Spleen (tissue), 11 donors: ENCODE results near the gene STX16. TPM values are rescaled to one million over a fixed set of nuclear protein-coding genes. Genes with fewer than 3 reads are reported as not detected.
"Not testable (repeated sequence)": the region's sequence is repeated elsewhere in the genome, so short reads cannot be mapped to it uniquely, and the experiment has no call there.

Experiments
- DNase-seq: peaks from one replicate; pipeline ENCODE4 v3.0.0-alpha.2; 2020
- H3K27ac ChIP-seq, 8 donors: fragments of 200-600 bp; sonication (generic) in 7 of 8; 1 replicate in 4 of 8; 2 replicates in 4 of 8; pipeline versions ENCODE4 v1.5.0 to v1.8.0; 2016 to 2021; ENCODE audit warnings: inconsistent platforms in 4 of 8, mild to moderate bottlenecking in 4 of 8, moderate library complexity in 1 of 8
- H3K27me3 ChIP-seq, 7 donors: fragments of 200-600 bp; sonication (generic) in 6 of 7; replicated peaks in 1 of 7; 1 replicate in 4 of 7; 2 replicates in 3 of 7; pipeline versions ENCODE4 v1.5.0 to v1.8.0; 2016 to 2021; ENCODE audit warnings: inconsistent platforms in 3 of 7, mild to moderate bottlenecking in 1 of 7
- H3K36me3 ChIP-seq, 6 donors: fragments of 200-600 bp; sonication (generic) in 5 of 6; 1 replicate in 4 of 6; 2 replicates in 2 of 6; pipeline versions ENCODE4 v1.5.0 to v1.8.0; 2016 to 2021; ENCODE audit warnings: inconsistent platforms in 2 of 6
- H3K4me1 ChIP-seq, 6 donors: fragments of 200-600 bp; sonication (generic) in 5 of 6; 1 replicate in 3 of 6; 2 replicates in 3 of 6; pipeline versions ENCODE4 v1.5.0 to v1.8.0; 2016 to 2021; ENCODE audit warnings: inconsistent platforms in 3 of 6
- H3K4me3 ChIP-seq, 8 donors: fragments of 200-600 bp; sonication (generic) in 7 of 8; 1 replicate in 4 of 8; 2 replicates in 4 of 8; pipeline versions ENCODE4 v1.5.0 to v1.8.0; 2016 to 2021; ENCODE audit warnings: inconsistent platforms in 4 of 8, mild to moderate bottlenecking in 4 of 8, moderate library complexity in 2 of 8
- H3K9me3 ChIP-seq, 8 donors: fragments of 200-600 bp; sonication (generic) in 7 of 8; 1 replicate in 4 of 8; 2 replicates in 4 of 8; pipeline versions ENCODE4 v1.5.0 to v1.8.0; 2016 to 2021; ENCODE audit warnings: inconsistent platforms in 4 of 8
- POLR2A ChIP-seq, 3 donors: fragments of 450-650 bp; IDR thresholded peaks; one replicate each; pipeline ENCODE4 v1.5.1; 2017; ENCODE audit warnings: antibody characterized with exemption in 3 of 3, mild to moderate bottlenecking in 1 of 3
- POLR2AphosphoS5 ChIP-seq, 3 donors: sonication (generic); formaldehyde crosslinking; IDR thresholded peaks; one replicate each; pipeline ENCODE4 v1.5.1; 2017; ENCODE audit warnings: antibody characterized with exemption in 3 of 3
- WGBS, 5 donors: extraction: QIAGEN DNeasy Blood & Tissue Kit in 3 of 5; methylation state at CpG; one replicate each; pipeline versions ENCODE4 v1.1.5 to v1.1.7; 2013 to 2018; 5-methylcytosine and 5-hydroxymethylcytosine counted together
- intact Hi-C: fragments of 100-400 bp; cut with DNase I; formaldehyde crosslinking; loops from one replicate; pipeline ENCODE4 v1.15.0; 2023; ENCODE audit warnings: low total_unique reads
- polyA plus RNA-seq, 3 donors: library from polyadenylated mRNA; stranded (reverse); fragments of 200-250 nt; gene quantifications; one replicate each; pipeline ENCODE4 v1.2.1, GENCODE V29; 2013
- total RNA-seq, 7 donors: library from RNA; depleted of rRNA in 3 of 7; stranded (reverse); fragments of >200 nt in 3 of 7; fragmentation: NEBNext Ultra II Directional in 4 of 7; extraction: Animal tissue kit (Norgen Biotek cat#: 25700) in 4 of 7; gene quantifications; one replicate each; pipeline versions ENCODE4 v1.1.0 to v1.2.1, GENCODE V29; 2016 to 2021
- TF ChIP-seq, protein P1 (sequence below), 11 experiments: fragments of 200-600 bp in 7 of 11; fragments of 450-650 bp in 4 of 11; sonication (generic) in 4 of 11; IDR thresholded peaks in 8 of 11; conservative IDR thresholded peaks in 3 of 11; 1 replicate in 7 of 11; 2 replicates in 4 of 11; pipeline versions ENCODE4 v1.4.0 to v1.8.0; 2016 to 2021; ENCODE audit warnings: antibody characterized with exemption in 11 of 11, inconsistent platforms in 4 of 11, mild to moderate bottlenecking in 1 of 11
- donor health status: healthy with polysubstance abuse.
- donor health status: DM: no; HTN: no; CAD: no; lungs with moderate emphysema.
- donor health status: DM: no; HTN: no; CAD: no.
- donor health status: Bipolar disorder and iron deficiency.
- donor health status: healthy.
- donor health status: DM: no; HTN: no; CAD: no.
- donor health status: DM: yes; HTN: yes; CAD: no.

STX16 gene
- total and polyA plus RNA-seq, 10 donors, result 34.4 to 105 (median 75.0) TPM

DNA sequence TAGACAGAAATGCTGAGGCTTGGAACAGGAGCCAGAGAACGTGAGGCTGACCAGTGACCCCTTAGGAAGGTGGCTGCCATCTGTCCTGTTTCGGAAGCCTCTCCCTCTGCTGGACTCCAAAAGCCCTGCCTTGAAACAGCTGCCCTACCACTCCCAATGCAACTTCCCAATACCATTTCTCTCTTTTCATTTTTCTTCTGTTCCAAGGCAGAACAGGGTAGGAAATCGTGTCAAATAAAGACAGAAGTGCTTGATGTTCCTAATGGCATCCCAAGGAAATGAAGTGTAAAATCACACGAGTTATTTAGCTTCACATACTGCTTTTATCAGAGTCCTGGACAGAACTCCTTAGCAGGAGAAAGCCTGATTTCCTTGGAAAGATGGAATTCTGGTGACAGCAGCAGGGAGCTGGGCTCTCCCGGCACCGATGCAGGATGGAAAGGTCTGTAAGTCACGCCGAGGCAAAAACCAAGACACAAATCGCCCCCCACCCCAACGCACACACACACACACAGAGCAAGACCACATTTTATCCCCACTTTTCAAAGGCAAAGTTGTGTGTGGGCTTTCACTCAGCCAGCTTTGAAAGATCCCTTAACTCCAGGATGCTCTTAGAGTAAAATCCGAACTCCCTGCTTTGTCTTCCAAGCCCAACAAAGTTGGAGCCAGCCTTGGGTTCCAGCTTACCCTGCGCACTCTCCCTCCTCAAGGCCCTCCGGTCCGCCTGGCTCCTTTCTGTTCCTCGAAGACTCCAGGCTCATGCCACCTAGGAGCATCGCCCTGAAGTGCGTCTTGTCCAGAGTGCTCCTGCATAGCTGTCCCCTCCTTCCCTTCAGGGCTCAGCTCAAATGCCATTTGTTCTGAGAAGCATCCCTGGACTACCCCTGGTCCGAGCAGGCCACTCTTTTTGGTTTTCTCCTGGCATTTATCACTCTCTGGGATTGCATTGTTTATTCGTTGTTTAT, 11.6 kb upstream of the STX16 start:
- DNase-seq, result no peak

DNA sequence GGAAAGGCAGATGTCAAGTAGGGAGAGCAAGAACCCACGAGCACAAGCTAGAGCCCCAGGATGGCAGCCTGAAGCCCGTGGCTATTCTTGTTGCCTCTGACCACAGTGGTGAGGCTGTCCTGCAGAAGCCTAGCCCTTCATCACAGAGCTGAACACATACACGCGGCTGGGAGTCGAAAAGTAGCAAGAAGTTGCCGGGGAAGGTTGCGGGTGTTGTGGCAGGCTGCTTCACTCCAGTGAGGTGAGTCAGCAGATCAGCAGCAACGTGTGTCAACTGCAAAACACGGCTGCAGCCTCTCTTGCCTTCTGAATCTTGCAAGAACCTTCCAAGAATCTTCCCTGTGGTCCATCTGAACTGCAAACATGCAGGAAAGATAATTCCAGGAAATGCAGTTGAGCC, 10.6 kb upstream of the STX16 start:
- intact Hi-C loops, result no loop called here
- TF ChIP-seq POLR2AphosphoS5 (IDR thresholded peaks at IDR 0.05), result no peak
- TF ChIP-seq, protein P1, sequence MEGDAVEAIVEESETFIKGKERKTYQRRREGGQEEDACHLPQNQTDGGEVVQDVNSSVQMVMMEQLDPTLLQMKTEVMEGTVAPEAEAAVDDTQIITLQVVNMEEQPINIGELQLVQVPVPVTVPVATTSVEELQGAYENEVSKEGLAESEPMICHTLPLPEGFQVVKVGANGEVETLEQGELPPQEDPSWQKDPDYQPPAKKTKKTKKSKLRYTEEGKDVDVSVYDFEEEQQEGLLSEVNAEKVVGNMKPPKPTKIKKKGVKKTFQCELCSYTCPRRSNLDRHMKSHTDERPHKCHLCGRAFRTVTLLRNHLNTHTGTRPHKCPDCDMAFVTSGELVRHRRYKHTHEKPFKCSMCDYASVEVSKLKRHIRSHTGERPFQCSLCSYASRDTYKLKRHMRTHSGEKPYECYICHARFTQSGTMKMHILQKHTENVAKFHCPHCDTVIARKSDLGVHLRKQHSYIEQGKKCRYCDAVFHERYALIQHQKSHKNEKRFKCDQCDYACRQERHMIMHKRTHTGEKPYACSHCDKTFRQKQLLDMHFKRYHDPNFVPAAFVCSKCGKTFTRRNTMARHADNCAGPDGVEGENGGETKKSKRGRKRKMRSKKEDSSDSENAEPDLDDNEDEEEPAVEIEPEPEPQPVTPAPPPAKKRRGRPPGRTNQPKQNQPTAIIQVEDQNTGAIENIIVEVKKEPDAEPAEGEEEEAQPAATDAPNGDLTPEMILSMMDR (IDR thresholded peaks at IDR 0.05 in 8 of 11, conservative IDR thresholded peaks at IDR 0.05 in 3 of 11), result no peak
- no peak for TF ChIP-seq POLR2A (IDR thresholded peaks at IDR 0.05)
- Histone ChIP-seq H3K36me3 (no peaks in the 10 kb centered on the region), H3K9me3 (no peaks in the 10 kb centered on the region), H3K4me1 (no peaks in the 10 kb centered on the region), H3K4me3 (no peak overlapping the region), H3K27me3 (peaks cover 0 to 41% (median 0%) of the 10 kb centered on the region in 7 donors), H3K27ac (no peak overlapping the region)
- WGBS, 5 donors, result 64 to 76% (median 69%) methylated on average over 9 of the region's 9 CpGs
- DNase-seq, result no peak

More for the DNA sequence above, 11.6 kb upstream of the STX16 start:
- 78 to 86% (median 80%) methylated on average over 18 to 19 of the region's 19 CpGs for WGBS, 5 donors
- Histone ChIP-seq H3K27ac (no peak overlapping the region), H3K36me3 (no peaks in the 10 kb centered on the region), H3K4me1 (peaks cover 0 to 7% (median 4%) of the 10 kb centered on the region in 6 donors), H3K4me3 (no peak overlapping the region), H3K9me3 (no peaks in the 10 kb centered on the region), H3K27me3 (peaks cover 0 to 49% (median 0%) of the 10 kb centered on the region in 7 donors)
- TF ChIP-seq, protein P1 (IDR thresholded peaks at IDR 0.05 in 8 of 11, conservative IDR thresholded peaks at IDR 0.05 in 3 of 11), result no peak
- TF ChIP-seq POLR2AphosphoS5 (IDR thresholded peaks at IDR 0.05) (no peak), POLR2A (IDR thresholded peaks at IDR 0.05) (no peak)
- intact Hi-C loops, result no loop called here

DNA sequence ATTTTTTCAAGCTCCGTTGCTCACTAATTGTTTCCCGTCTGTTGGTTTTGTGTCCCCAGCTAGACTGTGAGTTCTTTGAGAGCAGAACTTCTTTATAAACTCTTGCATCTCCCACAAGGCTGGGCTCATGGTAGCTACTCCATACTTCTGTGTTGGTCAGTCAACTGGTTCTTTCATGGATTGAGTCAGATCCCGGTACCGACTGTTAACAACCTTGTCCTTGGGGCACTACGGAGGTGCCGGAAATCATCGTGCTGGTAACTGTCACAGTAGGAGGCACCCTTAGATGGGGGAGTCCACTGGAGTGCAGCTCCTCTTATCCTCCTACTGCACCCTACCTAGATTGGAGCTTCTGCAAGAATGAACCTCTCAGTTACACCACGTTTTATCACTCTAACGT, 8.6 kb upstream of the STX16 start:
- Histone ChIP-seq H3K9me3 (no peaks in the 10 kb centered on the region), H3K4me1 (peaks cover 0 to 4% (median 0%) of the 10 kb centered on the region in 6 donors), H3K27me3 (peaks cover 0 to 36% (median 0%) of the 10 kb centered on the region in 7 donors), H3K27ac (no peak overlapping the region), H3K4me3 (no peak overlapping the region), H3K36me3 (no peaks in the 10 kb centered on the region)
- TF ChIP-seq, protein P1 (IDR thresholded peaks at IDR 0.05 in 8 of 11, conservative IDR thresholded peaks at IDR 0.05 in 3 of 11), result no peak
- TF ChIP-seq POLR2AphosphoS5 (IDR thresholded peaks at IDR 0.05) (no peak), POLR2A (IDR thresholded peaks at IDR 0.05) (no peak)
- 84 to 95% (median 88%) methylated on average over 9 of the region's 9 CpGs for WGBS, 5 donors
- DNase-seq, result no peak
- intact Hi-C loops, result no loop called here

DNA sequence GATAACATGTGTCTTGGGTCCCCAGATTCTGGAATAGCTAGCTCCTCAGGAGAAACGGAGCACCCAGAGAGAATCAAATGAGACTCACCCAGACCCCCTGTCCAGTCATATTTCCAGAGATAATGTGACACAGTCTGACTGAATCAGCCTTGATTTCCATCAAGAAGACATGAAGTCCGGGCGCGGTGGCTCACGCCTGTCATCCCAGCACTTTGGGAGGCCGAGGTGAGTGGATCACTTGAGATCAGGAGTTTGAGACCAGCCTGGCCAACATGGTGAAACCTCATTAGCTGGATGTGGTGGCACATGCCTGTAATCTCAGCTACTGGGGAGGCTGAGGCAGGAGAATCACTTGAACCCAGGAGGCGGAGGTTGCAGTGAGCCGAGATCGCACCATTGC, 8.2 kb upstream of the STX16 start:
- H3K4me3 ChIP-seq, H3K27ac ChIP-seq, H3K36me3 ChIP-seq, H3K4me1 ChIP-seq, DNase-seq, H3K9me3 ChIP-seq, intact Hi-C loops: not testable (repeated sequence)
- H3K27me3 ChIP-seq, result peaks cover 0 to 32% (median 0%) of the 10 kb centered on the region in 7 donors
- 89 to 96% (median 94%) methylated on average over 8 to 9 of the region's 9 CpGs for WGBS, 5 donors
